HG03571 (cell line): ENCODE results near the gene PPP3CA.

Experiments used
- ATAC-seq: cut with Tn5 transposase; IDR thresholded peaks from one replicate; pipeline ENCODE4 v1.9.1; 2021; ENCODE audit not compliant: unreplicated experiment

Gene PPP3CA

DNA sequence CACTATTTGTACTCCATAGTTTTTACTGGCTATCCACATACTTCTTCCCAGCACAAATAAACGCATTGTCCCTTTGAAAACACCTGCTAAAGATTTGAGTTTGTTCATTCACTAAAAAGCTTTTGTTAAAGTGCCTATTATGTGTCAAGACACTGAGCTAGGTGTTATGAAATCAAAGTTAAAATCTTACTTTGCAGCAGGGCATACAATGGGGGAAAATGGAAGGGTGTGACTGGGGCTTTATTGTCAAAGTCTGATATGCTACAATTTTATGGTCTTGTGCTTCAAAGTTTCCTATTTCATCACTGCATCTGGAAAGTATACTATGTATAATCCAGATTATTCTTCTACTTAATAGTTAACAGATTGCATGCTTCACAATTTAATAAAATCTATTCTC lies 128.4 kb downstream of the PPP3CA start:
- no peak for ATAC-seq

DNA sequence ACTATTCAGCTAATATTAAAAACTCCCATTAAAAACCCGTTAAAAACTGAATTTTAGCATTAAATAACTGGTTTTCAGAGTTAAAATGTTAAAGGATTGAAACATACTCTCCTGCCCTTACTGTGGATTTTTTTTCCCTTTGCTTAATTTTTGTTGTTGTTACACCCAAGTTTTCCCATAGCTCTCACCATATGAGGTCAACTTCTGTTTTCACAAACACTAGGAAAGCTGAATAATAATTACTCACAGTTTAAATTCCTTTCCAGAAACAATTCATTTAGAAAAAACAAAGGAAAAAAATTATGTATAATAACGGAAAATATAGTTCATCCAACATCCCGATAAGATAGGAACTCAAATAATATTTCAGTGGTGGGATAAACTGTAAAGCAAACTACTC lies 129.0 kb downstream of the PPP3CA start:
- ATAC-seq, result no peak

DNA sequence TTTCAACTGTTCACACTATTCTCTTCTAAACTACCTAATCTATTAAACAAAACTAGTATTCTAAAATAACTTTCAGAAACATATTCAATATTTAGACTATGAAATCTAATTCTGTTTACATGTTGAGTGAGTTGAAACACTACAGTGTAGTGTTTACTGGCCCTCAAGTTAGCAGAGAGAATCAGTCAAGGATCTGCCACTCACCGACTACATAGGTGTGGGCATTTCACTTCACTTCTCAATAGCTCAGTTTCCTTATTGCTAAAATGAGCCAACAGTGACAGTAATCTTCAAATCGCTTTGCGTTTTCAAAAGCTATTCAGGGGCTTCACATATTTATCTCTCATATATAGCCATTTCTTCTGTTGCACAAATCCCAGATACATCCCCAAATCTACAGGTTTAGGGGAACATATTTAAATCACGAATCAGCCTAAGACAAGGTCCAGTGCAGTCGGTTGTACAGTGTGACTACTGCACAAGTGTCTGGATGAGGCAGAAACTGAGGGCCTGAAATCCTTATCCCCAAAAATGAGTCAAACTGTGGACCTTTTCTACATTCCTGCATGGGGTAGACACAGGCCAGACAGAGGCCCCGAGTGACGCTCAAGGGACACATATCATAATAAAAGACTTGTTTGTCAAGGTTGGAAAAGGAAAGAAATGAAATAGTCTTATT lies 129.8 kb downstream of the PPP3CA start:
- ATAC-seq, result no peak

DNA sequence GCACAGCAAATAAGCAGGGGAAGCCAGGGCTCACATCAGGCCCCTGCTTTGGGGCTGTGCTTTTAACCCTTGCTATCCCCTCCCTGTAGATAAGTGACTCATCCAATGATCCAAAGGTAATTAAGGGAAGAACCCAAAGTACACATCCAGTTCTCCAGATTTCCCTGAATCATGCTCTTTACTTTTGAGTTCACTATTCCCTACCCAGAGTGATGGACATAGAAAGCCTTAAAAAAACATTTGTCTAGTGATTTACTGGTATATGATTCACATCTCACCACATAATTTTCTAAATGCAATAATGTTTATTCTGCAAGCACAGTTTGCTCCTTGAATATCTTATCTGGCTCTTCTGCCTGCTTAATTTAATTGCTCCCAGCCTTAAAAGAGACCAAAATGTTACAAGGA lies 136.2 kb downstream of the PPP3CA start:
- ATAC-seq, result no peak

DNA sequence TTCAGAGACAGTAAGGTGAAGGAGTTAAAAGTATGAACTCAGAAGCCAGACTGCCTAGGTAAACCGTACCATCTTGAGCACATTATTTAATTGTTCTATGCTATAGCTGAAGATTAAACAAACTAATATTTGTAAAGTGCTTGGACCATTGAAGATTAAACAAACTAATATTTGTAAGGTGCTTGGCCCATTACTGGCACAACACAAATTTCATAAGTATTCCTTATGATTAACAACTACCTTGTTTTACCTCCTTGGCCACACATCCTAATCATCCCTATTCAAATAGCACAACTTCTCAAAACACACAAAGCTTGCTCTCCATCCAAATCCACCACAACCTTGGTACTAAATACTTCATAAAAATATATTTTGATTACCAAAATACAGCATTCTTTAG lies 137.0 kb downstream of the PPP3CA start:
- ATAC-seq, result no peak

DNA sequence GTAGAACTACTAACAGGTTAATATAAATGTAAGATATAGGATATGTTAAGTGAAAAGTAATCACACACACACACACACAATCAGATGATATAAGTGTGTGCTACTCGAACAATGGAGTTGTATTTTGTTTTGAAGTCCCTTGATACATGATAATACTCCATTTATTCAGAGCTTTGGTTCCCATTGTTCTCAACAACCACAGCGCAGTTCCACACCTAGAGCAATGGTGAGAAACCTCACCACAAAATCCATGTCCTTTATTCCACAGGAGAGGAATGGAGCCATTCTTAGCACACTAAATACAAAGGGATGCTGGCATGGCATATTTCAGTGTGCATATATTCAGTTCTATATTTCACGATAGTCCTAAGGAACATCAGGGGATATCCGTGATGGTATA lies 139.2 kb downstream of the PPP3CA start:
- no peak for ATAC-seq

DNA sequence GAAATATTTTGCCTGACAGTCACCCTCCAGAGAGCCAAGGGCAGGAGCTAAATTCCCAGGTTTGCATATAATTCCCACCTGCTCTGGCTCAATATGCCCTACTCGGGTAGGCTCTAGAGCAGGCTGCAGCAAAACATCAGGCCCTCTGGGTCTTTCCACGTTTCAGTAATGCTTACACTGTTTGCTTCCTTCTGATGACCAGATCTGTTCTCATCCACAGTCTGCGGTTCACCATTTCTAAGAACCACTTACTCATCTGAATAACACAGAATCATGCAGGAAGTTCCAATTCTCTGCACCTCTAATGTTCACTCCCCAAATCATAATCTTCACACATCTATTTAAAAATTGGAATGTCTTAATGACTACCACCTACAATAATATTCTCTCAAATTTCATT lies 141.4 kb downstream of the PPP3CA start:
- ATAC-seq, result peak; percentile 87

DNA sequence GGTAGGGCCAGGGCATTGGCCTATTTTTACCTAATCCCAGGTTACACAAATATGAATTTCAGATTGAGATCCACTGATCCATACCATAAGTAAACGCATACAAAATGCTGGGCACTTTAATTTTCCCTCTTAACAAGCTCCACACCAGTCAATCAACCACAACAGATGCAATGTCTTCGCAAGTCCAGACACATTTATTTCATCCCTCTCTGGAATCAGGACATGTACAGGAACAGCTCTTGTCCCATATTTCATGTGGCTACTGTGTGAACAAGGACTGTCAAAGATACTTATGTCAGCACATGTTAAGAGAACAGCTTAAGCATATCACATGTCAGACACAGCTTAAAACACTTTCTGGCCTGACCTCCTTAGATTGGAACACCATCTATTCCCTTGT lies 145.9 kb downstream of the PPP3CA start:
- ATAC-seq, result no peak

DNA sequence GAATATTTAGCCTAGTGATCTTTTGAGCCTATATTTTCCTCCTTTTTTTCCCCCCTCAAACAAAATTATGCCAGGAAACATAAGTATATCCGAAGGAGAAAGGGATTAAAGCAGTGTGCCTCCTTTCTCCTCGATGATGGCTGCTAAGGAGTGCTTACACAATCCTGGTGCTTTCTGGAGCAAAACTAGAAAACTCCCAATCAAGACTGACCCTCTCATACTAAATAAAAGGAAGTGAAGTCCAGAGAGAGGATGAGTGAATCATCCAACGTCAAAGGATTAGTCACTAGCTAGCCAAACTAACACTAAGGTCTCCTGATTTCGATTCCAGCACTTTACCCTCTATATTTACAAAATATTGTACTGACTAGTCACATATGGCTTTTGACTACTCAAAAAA lies 146.8 kb downstream of the PPP3CA start:
- no peak for ATAC-seq

DNA sequence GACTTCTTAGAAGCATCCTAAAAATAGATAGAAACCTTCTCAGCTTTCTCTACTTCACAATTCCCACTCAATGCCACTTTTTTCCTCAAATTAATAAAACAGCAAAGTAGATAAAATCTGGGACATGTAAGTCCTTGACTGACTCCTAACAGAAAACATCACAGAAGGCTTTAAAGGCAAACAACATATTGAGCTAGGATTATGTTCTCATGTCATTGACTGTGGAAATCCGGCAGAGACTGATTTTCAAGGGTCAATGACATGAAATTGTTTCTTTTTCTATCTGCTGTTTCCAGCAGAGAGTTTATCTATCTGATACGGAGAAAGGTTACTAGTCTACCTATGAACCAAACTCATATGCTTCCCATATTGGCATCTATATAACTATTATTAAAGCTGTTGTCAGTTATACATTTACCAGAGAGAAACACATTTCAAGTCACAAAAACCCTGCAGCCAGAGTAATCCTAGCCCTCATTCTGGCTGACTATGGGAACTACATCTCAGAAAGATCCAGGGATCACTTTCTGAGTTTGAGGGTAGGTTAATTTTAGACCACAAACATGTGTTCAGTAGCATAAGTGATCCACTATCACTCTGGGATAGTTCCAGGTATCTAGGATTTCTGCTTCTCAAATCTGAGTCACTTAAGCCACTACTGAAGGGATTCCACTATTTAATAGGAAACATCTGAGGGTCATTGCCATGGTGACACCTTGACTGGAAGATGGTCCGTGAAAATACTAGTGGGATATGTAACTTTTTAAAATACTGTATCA lies 147.6 kb downstream of the PPP3CA start:
- no peak for ATAC-seq

DNA sequence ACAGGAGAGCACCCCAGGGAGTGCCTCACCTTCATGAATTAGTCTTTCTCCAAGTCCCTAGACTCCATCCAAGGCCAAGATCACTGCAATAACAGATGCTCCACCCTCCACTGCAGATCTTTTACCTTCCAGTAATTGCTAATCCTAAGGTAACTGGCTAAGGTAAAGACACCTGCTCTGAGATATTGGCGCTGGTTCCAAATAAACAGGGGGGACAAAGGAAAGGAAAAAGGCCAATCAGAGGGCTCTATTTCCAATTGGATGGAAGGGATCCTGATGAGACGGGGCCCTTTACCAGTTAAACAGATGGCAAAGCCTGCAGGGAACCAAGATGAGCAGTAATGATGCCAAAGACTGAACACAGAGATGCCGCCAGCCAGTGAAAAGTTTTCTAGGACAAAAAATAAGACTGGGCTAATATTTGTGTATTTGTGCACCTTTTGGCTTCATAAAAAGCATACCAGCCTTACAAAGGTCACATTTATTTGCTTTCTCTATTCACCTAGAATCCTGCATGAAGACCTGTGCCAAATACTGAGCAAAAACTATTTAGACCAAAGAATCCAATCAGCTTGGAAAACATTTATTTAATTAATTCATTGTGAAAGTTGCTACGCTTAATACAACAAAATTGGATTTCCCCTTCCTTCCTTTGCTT lies 148.5 kb downstream of the PPP3CA start:
- ATAC-seq, result no peak

DNA sequence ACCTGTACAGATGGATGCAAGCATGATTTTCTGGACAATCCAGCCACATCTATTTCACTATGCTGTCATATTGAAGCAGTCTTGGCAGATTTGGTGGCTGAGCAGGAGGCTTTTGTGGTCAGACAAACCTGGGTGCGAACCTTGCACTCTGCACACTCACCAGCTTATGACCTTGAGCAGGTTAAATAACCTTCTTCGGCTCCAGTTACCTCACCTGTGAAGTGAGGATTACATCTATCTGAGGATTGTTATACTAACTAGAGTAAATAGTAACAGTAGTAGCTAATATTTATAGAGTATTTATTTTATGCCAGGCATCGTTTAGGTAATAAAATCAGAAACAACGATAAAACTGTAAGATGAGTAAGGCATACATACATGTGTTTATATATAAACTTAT lies 150.0 kb downstream of the PPP3CA start:
- ATAC-seq, result no peak

DNA sequence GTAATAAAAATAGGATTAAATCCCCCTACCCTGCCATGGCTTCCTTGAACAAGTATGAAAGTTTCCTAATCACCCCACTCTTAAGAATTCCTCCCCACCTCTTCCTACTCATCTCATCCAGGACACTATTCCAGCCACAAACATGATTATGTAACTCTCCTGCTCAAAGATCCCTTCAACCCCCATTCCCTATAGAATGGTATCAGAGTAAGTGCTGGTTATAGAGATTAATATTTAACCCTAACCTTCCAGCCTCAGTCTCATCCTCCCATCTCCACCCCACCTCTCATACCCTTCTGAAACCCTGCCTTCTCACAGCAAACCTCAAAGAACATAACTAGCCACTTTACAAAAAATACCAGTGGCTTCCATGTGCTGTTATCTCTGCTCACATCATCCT lies 155.1 kb downstream of the PPP3CA start:
- ATAC-seq, result peak; percentile 76

DNA sequence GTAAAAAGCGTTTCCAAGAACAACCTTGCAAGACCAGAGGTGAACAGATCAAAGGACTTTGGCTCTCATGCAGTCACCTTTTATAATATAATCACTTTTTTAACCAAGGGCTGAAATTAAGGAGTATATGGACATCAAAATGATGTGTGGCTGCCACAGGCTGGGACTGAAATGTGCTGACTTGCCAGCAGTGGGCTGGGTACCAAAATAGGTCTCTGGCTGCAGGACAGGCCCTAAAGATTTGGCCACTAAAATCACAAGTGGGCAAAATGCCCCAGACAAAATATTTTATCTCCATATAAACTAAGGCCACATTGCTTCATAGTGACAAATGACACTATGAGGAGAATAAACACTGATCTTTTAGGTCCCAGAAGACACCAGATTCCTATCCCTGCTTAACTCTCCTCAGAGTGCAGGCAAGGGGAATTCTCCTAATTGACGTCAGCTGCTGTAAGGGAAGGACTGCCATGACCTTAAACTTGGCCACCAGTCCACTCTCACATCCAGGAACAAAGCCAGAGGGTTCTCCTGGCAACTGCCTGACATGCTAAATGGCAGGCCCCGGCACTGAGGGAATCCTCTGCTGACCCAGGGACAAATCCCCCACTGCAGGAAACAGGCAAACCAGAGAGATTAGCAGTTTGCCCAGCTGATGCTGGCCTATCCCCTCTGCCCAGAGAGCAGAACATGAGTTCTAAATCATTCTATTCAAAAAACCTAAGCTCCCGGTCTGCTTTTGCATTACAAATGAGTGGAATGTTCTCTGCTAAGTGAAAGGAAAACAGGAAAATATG lies 155.8 kb downstream of the PPP3CA start:
- ATAC-seq, result no peak

DNA sequence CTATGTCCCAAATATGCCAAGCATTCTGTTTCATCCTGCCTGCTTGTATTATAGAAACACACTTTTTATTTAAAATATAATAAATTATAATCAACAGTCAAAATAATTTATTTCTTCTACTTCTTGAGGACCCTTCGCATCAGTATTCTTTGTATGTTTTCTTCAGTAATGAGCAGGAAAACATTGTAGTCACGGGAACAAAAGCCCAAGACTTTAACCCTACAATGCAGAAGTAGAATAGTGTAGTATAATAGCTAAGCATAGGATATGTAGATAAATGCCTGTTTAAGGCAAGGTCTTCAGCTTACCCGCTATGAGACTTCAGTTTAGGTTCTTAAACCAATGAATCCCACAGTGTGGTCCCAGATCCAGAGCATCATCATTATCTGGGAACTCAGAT lies 156.6 kb downstream of the PPP3CA start:
- no peak for ATAC-seq

DNA sequence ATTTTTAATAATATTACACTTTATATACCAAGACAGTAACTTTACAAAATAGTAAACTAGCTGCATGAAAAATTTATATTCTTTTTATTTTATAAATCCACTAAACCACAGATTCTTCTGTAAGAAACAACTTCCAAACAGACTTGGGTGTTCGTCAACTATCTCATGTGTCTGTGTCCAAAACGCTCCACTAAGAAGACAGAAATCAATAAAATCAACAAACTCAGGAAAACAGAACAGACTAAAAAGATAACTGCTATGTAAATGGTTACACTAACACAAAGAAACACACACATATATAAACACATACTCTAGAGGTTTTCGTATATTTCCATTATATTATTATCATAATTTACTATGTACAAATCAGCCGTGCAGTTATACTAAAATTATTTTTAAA lies 158.4 kb downstream of the PPP3CA start:
- ATAC-seq, result no peak

DNA sequence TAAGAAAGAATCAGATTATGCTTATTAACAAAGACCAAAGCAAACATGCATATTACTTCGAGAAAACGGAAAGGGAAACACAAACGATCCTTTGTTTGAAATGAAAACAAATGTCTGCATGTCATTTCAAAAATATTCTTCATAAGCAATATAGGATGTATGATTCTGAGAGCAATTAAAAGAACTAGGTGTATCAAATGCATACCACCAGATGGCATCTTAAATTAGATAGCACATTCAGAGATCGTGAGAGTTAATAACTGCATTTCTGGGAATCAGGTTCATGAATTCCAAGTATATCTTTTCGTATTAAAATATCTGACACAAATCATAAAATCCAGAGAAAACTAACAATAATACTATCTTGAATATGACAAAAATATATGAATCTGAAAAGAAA lies 159.5 kb downstream of the PPP3CA start:
- no peak for ATAC-seq

DNA sequence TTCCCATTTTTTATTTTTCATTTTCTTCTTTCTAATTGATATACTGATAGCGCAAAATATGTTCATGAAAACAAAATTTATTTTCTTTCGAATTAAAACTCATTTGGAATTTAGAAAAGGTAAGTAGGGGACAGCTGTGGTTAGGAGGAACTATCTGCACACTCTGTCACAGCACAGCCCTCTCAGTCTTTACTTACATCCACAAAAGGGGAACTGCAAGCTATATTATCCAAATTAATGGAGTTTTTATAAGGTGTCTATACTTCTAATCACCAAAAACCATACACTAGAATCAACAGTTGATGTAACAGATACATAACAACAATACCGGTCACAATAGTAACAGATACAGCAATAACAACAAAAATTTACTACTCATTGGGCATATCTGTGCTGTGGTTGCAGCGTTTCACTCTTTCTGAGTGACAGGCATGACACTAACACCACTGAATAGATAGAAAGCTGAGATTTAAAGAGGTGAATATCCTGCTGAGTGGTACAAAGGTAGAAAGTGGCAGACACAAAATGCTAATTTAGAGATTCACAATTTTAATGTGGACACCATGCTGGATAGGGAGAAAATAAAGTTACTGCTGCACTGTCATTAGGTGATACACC lies 160.7 kb downstream of the PPP3CA start:
- no peak for ATAC-seq

DNA sequence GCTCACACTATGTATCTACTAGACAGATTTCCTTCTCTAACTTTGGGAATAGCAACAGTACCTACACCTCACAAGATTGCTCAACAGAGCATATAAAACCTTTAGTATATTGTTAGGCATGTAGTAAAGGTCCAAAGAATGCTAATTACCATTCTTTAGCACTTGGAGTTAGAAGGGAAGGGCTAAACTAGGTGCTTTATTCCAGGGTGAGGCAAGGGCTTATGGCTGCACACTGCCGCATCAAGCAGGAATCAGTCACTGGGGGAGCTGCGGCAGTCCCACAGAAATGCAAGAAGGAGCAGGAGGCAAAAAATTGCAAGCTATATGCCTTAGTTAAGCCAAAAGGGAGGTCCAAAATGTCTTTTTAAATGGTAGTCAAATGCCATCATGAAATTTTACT lies 162.7 kb downstream of the PPP3CA start:
- no peak for ATAC-seq

DNA sequence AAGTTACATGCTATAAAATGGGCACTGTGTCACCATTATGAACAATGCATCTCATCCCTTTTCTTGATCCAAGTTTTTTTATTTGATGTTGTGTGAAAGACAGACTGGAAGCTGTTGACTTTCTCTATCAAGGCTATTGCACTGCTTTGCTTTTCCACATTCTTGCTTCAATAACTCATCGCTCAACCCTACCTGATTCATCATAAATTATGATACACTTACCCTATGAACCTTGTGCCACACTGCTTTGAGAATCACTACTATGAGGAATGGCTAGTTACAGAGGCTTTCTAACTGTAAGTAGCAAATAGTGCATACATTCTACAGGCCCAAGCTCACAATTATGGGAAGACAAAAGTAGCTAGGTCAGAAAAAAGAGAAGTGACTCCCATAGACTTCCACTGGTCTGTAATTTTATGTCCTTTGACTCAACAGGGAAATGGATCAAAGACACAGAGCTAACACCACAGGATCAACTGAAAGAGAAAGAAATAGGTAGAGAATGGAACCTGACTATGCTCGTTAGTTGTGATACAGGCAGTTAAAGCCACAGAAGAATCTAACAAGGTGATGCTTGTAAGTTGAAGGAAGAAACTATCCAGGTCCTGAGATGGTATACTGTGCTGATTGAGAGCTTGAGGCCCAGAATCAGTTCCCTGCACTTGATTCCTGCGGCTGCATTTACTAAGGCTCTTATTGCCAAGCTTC lies 163.5 kb downstream of the PPP3CA start:
- no peak for ATAC-seq
